Measurements from ENCODE around the gene SLC16A1. TPM values are rescaled to one million over a fixed set of nuclear protein-coding genes. Genes with fewer than 3 reads are reported as not detected.

SLC16A1 gene
- total and polyA plus RNA-seq, 10 of the 15 experiments (the other 5 are each of a cell fraction or from before 2014, with no cell fraction given): 39.0 to 106 (median 65.8) TPM

DNA sequence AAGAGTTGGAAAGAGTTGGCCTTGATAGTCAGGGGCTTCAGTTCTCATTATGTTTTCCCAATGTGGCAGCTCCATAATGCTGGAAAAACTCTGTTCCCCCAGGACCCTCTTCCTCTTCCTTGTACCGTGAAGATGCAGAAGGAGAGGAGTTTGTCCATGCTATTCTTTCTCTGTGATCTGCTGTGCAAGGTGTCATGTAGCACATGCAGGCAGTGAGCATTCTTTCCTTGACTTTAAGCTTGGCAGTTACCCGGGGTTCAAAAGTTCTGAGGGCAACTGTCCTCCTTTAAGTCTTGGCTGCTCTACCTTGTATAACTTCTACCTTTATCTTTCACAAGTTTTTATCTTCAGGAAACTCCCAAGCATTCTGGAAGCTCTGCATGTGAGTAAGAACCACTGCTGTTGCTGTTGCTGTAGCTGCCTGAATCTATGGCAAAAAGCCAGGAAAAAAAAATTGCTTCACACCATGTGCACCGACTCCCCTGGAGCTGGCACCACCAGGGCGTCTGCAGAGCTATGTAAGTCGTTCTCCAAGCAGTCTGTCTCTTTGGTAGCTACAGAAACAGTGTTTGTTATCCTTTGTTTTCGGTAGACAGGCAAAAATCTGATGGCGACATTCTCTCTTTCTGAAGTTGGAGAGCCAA, 42.7 kb upstream of the SLC16A1 start:
- Histone ChIP-seq H3K4me1 (ENCODE audit: control insufficient read depth, insufficient read depth, low read length) (no peaks in the 10 kb centered on the region), H3K4me2 (ENCODE audit: control insufficient read depth, insufficient read depth) (no peak overlapping the region), H3K27ac (ENCODE audit: control insufficient read depth, insufficient read depth) (no peak overlapping the region), H4K20me1 (ENCODE audit: control insufficient read depth, insufficient read depth) (no peaks in the 10 kb centered on the region), H3K79me2 (ENCODE audit: control insufficient read depth, insufficient read depth, low read length) (no peaks in the 10 kb centered on the region), H3K36me3 (ENCODE audit: control insufficient read depth in 2 of 2, insufficient read depth in 2 of 2, low read length in 1 of 2) (peaks cover 0 to 3% of the 10 kb centered on the region in 2 experiments; a peak in 2 of 4 replicates), H3K27me3 (replicated peaks in 1 of 2; ENCODE audit: control insufficient read depth in 2 of 2, insufficient read depth in 2 of 2, low read length in 1 of 2) (no peaks in the 10 kb centered on the region), H3K4me3 (no peak overlapping the region), H3K9me3 (replicated peaks; ENCODE audit: control insufficient read depth, insufficient read depth, low read length) (no peaks in the 10 kb centered on the region), H2AFZ (ENCODE audit: control insufficient read depth, low read depth, low read length) (no peak overlapping the region), H3K9ac (ENCODE audit: control insufficient read depth, insufficient read depth, low read length) (no peak overlapping the region)
- in situ Hi-C loops (cut with MboI): no loop called here
- WGBS (ENCODE audit: insufficient coverage, insufficient replicate concordance, low lambda C conversion rate, missing lambda C conversion rate): 96% methylated on average over 7 of the region's 7 CpGs
- DNase-seq (ENCODE audit: low read depth, low spot score): no peak
- ChIA-PET SMC1A (ENCODE audit: uncharacterized antibody, unreplicated experiment) (interaction anchor here (0.7 kb wide), 1 partner anchor 24 kb away, joined by 3 read pairs; no protein-coding TSS in a partner anchor), RAD21 (ENCODE audit: unreplicated experiment) (no interaction called here), CTCF (no interaction called here), POLR2A (interaction anchor here (0.5 to 0.7 kb wide), 2 partner anchors 15 kb away, joined by 3 to 4 read pairs; no protein-coding TSS in a partner anchor)
- no TSS peak for BruUV-seq (replicated peaks)
- TF ChIP-seq, protein P1, sequence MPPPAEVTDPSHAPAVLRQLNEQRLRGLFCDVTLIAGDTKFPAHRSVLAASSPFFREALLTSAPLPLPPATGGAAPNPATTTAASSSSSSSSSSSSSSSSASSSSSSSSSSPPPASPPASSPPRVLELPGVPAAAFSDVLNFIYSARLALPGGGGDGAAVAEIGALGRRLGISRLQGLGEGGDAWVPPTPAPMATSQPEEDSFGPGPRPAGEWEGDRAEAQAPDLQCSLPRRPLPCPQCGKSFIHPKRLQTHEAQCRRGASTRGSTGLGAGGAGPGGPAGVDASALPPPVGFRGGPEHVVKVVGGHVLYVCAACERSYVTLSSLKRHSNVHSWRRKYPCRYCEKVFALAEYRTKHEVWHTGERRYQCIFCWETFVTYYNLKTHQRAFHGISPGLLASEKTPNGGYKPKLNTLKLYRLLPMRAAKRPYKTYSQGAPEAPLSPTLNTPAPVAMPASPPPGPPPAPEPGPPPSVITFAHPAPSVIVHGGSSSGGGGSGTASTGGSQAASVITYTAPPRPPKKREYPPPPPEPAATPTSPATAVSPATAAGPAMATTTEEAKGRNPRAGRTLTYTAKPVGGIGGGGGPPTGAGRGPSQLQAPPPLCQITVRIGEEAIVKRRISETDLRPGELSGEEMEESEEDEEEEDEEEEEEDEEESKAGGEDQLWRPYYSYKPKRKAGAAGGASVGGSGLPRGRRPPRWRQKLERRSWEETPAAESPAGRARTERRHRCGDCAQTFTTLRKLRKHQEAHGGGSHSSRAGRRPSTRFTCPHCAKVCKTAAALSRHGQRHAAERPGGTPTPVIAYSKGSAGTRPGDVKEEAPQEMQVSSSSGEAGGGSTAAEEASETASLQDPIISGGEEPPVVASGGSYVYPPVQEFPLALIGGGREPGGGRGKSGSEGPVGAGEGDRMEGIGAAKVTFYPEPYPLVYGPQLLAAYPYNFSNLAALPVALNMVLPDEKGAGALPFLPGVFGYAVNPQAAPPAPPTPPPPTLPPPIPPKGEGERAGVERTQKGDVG (CRISPR knock-in tag; IDR thresholded peaks at IDR 0.05): no peak
- TF ChIP-seq, protein P2, sequence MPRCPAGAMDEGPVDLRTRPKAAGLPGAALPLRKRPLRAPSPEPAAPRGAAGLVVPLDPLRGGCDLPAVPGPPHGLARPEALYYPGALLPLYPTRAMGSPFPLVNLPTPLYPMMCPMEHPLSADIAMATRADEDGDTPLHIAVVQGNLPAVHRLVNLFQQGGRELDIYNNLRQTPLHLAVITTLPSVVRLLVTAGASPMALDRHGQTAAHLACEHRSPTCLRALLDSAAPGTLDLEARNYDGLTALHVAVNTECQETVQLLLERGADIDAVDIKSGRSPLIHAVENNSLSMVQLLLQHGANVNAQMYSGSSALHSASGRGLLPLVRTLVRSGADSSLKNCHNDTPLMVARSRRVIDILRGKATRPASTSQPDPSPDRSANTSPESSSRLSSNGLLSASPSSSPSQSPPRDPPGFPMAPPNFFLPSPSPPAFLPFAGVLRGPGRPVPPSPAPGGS (IDR thresholded peaks at IDR 0.05; ENCODE audit: borderline replicate concordance, insufficient read depth, low read depth, low read length, poor library complexity, severe bottlenecking): no peak
- no peak for TF ChIP-seq ATF2 (IDR thresholded peaks at IDR 0.05; ENCODE audit: low read length)
- TF ChIP-seq CREB1 (IDR thresholded peaks at IDR 0.05; ENCODE audit: low read depth): no peak
- no peak for TF ChIP-seq SRF (IDR thresholded peaks at IDR 0.05; ENCODE audit: low read depth in 2 of 2, low read length in 2 of 2)
- TF ChIP-seq CREM (IDR thresholded peaks at IDR 0.05; ENCODE audit: low read depth): no peak
- FAIRE-seq: no peak
- intact Hi-C loops (cut with micrococcal nuclease; ENCODE audit: unreplicated experiment): no loop called here
- ATAC-seq: no peak
